ENCODE results near the gene DEFB132.
"Not testable (repeated sequence)": the region's sequence is repeated elsewhere in the genome, so short reads cannot be mapped to it uniquely, and the experiment has no call there.

The DEFB132 gene

GRCh38 chr20:219290-220115 lies 38.0 kb upstream of the DEFB132 start:
- no peak for TF ChIP-seq CTCF (IDR thresholded peaks at IDR 0.05; ENCODE audit: borderline replicate concordance, insufficient read depth, low read depth, low read length)
- no peak overlapping the region for H3K4me3 ChIP-seq (ENCODE audit: low read depth, low read length)

- TF ChIP-seq CTCF (IDR thresholded peaks at IDR 0.05; ENCODE audit: borderline replicate concordance, insufficient read depth, low read depth, low read length): no peak
- H3K4me3 ChIP-seq (ENCODE audit: low read depth, low read length): no peak overlapping the region
Observed at GRCh38 chr20:221258-221830, 36.2 kb upstream of the DEFB132 start.

GRCh38 chr20:225879-226278 lies 31.6 kb upstream of the DEFB132 start:
- H3K4me3 ChIP-seq (ENCODE audit: low read depth, low read length): not testable (repeated sequence)

- no peak within 1 kb of the TSS for H3K4me3 ChIP-seq (ENCODE audit: low read depth, low read length)
- no peak for TF ChIP-seq CTCF (IDR thresholded peaks at IDR 0.05; ENCODE audit: borderline replicate concordance, insufficient read depth, low read depth, low read length)
Observed at GRCh38 chr20:226958-227357, 30.6 kb upstream of the DEFB132 start, which contains the start of gene DEFB129. DEFB129 (plus strand) TSS chr20:227258; CDS start chr20:227289, 31 bp downstream.

DNA sequence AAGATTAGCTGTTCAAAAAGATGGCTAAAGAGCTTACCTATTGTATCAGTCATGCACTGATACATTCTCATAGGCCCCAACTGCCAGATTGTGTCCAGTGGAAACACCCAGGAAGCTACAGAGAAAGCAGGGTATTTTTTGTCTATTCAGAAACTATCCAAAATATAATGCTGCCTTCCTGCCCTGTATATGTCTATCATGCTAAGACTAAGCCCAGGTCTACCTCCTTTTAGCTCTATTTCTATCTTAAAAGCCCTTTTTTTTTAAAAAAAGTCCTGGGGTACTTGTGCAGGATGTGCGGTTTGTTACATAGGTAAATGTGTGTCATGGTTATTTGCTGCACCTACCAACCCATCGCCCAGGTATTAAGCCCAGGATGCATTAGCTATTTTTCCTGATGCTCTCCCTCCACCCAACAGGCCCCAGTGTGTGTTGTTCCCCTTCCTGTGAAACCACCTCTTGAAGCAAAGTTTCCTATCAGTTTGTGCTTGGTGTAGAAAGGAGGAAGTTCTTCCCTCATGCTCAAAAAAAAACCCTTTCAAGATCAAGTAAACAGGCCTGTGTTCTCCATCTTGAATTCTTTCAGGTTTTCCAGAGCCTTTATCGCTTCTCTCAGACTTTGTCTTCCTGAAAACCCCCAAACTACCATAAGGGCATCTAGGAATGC lies 30.0 kb upstream of the DEFB132 start:
- no peak overlapping the region for H3K4me3 ChIP-seq (ENCODE audit: low read depth, low read length)
- TF ChIP-seq CTCF (IDR thresholded peaks at IDR 0.05; ENCODE audit: borderline replicate concordance, insufficient read depth, low read depth, low read length): no peak

- no peak for TF ChIP-seq CTCF (IDR thresholded peaks at IDR 0.05; ENCODE audit: borderline replicate concordance, insufficient read depth, low read depth, low read length)
- no peak overlapping the region for H3K4me3 ChIP-seq (ENCODE audit: low read depth, low read length)
Observed at GRCh38 chr20:235891-236290, 21.6 kb upstream of the DEFB132 start.

GRCh38 chr20:237489-237888 lies 20.0 kb upstream of the DEFB132 start:
- H3K4me3 ChIP-seq (ENCODE audit: low read depth, low read length): no peak overlapping the region
- no peak for TF ChIP-seq CTCF (IDR thresholded peaks at IDR 0.05; ENCODE audit: borderline replicate concordance, insufficient read depth, low read depth, low read length)
